GM23338 (cell line): ENCODE data around the gene STOM. TPM values are rescaled to one million over a fixed set of nuclear protein-coding genes. Genes with fewer than 3 reads are reported as not detected.

Experiments
- ATAC-seq: fragments of 200-7000 bp; cut with Tn5 transposase; 3 replicates; pipeline ENCODE4 v1.9.1; 2020
- DNase-seq: peaks from one replicate; pipeline ENCODE4 v3.0.0-alpha.2; 2015; ENCODE audit warnings: low spot score
- H2AFZ ChIP-seq: fragments of 200-600 bp; sonication (generic); 2 replicates; pipeline ENCODE4 v1.8.0; 2016; ENCODE audit warnings: antibody characterized with exemption, mild to moderate bottlenecking, moderate library complexity
- H3F3A ChIP-seq: fragments of 200-600 bp; sonication (generic); replicated peaks from 2 replicates; pipeline ENCODE4 v1.8.0; 2017; ENCODE audit warnings: antibody characterized with exemption, mixed run types, low read depth
- H3K27ac ChIP-seq: fragments of 200-600 bp; sonication (generic); 2 replicates; pipeline ENCODE4 v1.6.1; 2016; ENCODE audit warnings: low read depth
- H3K27me3 ChIP-seq: fragments of 200-600 bp; sonication (generic); 2 replicates; pipeline ENCODE4 v1.8.0; 2016; ENCODE audit warnings: mild to moderate bottlenecking, mixed run types, moderate library complexity; ENCODE audit not compliant: insufficient read depth
- H3K36me3 ChIP-seq: fragments of 200-600 bp; sonication (generic); 2 replicates; pipeline ENCODE4 v1.8.0; 2016; ENCODE audit warnings: mild to moderate bottlenecking; ENCODE audit not compliant: insufficient read depth
- H3K4me1 ChIP-seq: fragments of 200-600 bp; sonication (generic); 2 replicates; pipeline ENCODE4 v1.8.0; 2016; ENCODE audit warnings: mild to moderate bottlenecking, moderate library complexity; ENCODE audit not compliant: insufficient read depth
- H3K4me2 ChIP-seq: fragments of 200-600 bp; sonication (generic); 2 replicates; pipeline ENCODE4 v1.7.1; 2017; ENCODE audit warnings: mixed run types
- H3K4me3 ChIP-seq: fragments of 200-600 bp; sonication (generic); 2 replicates; pipeline ENCODE4 v1.6.1; 2016; ENCODE audit warnings: mixed run types
- H3K79me2 ChIP-seq: fragments of 200-600 bp; sonication (generic); replicated peaks from 2 replicates; pipeline ENCODE4 v1.8.0; 2017; ENCODE audit warnings: mild to moderate bottlenecking; ENCODE audit not compliant: insufficient read depth
- H3K9me2 ChIP-seq: fragments of 200-600 bp; sonication (generic); 2 replicates; pipeline ENCODE4 v1.8.0; 2017; ENCODE audit not compliant: insufficient read depth
- H4K20me1 ChIP-seq: fragments of 200-600 bp; sonication (generic); replicated peaks from 2 replicates; pipeline ENCODE4 v1.8.0; 2017; ENCODE audit warnings: mild to moderate bottlenecking; ENCODE audit not compliant: insufficient read depth
- H3K27ac Mint-ChIP-seq: 2 replicates; pipeline ENCODE4 v1.8.0; 2020; ENCODE audit warnings: inconsistent platforms, mild to moderate bottlenecking, moderate library complexity, mixed read lengths
- H3K27me3 Mint-ChIP-seq: 3 replicates; pipeline ENCODE4 v1.8.0; 2022; ENCODE audit warnings: low read depth, mild to moderate bottlenecking, moderate library complexity, mixed read lengths, inconsistent platforms; ENCODE audit not compliant: insufficient read depth, poor library complexity
- H3K36me3 Mint-ChIP-seq: 3 replicates; pipeline ENCODE4 v1.8.0; 2021; ENCODE audit warnings: low read depth, mild to moderate bottlenecking, inconsistent platforms, moderate library complexity, mixed read lengths
- H3K4me1 Mint-ChIP-seq: 3 replicates; pipeline ENCODE4 v1.8.0; 2020; ENCODE audit warnings: mild to moderate bottlenecking, inconsistent platforms, mixed read lengths
- H3K4me3 Mint-ChIP-seq: 3 replicates; pipeline ENCODE4 v1.8.0; 2021; ENCODE audit warnings: moderate library complexity, mild to moderate bottlenecking, inconsistent platforms, mixed read lengths
- H3K9me3 Mint-ChIP-seq: 3 replicates; pipeline ENCODE4 v1.8.0; 2020; ENCODE audit warnings: moderate library complexity, mild to moderate bottlenecking, inconsistent platforms, mixed read lengths
- CREB1 ChIP-seq: fragments of 250-450 bp; sonication (Bioruptor Pico); IDR thresholded peaks from 2 replicates; pipeline ENCODE4 v1.5.0; 2020; ENCODE audit warnings: low read depth, mild to moderate bottlenecking, moderate library complexity
- EZH2 ChIP-seq: fragments of 200-600 bp; sonication (generic); IDR thresholded peaks from one replicate; pipeline ENCODE4 v1.8.0; 2017; ENCODE audit warnings: antibody characterized with exemption, mild to moderate bottlenecking, low read depth; ENCODE audit not compliant: unreplicated experiment
- NANOG ChIP-seq: IDR thresholded peaks from 2 replicates; pipeline ENCODE4 v1.6.1; 2016; ENCODE audit warnings: antibody characterized with exemption, borderline replicate concordance
- POLR2AphosphoS5 ChIP-seq: IDR thresholded peaks from 2 replicates; pipeline ENCODE4 v1.6.1; 2016; ENCODE audit warnings: antibody characterized with exemption, low read depth
- STAT1 ChIP-seq: IDR thresholded peaks from one replicate; pipeline ENCODE4 v1.6.1; 2016; ENCODE audit warnings: antibody characterized with exemption; ENCODE audit not compliant: unreplicated experiment
- ZNF114 ChIP-seq: fragments of 250-450 bp; sonication (Bioruptor Pico); IDR thresholded peaks from 2 replicates; pipeline ENCODE4 v1.5.0; 2020; ENCODE audit warnings: mild to moderate bottlenecking, moderate library complexity
- polyA plus RNA-seq: library from polyadenylated mRNA; unstranded; fragments of >200 nt; fragmentation: Nextera tagmentation; extraction: Ambion mirVana; gene quantifications from 2 replicates; pipeline ENCODE4 v1.2.1, GENCODE V29; 2016
- total RNA-seq: library from RNA; depleted of rRNA; stranded (reverse); fragments of >200 nt; shearing (Covaris generic); gene quantifications from 2 replicates; pipeline ENCODE4 v1.2.3, GENCODE V29; 2014
- TF ChIP-seq, protein P1 (sequence below): fragments of 250-450 bp; sonication (Bioruptor Pico); IDR thresholded peaks from 2 replicates; pipeline ENCODE4 v1.5.0; 2020; ENCODE audit warnings: mild to moderate bottlenecking, moderate library complexity
- TF ChIP-seq, protein P2 (sequence below): IDR thresholded peaks from 2 replicates; pipeline ENCODE4 v1.6.1; 2016; ENCODE audit warnings: antibody characterized with exemption

STOM gene
- total and polyA plus RNA-seq, 2 experiments from 2014 or later = 29.4 to 51.1 TPM

DNA sequence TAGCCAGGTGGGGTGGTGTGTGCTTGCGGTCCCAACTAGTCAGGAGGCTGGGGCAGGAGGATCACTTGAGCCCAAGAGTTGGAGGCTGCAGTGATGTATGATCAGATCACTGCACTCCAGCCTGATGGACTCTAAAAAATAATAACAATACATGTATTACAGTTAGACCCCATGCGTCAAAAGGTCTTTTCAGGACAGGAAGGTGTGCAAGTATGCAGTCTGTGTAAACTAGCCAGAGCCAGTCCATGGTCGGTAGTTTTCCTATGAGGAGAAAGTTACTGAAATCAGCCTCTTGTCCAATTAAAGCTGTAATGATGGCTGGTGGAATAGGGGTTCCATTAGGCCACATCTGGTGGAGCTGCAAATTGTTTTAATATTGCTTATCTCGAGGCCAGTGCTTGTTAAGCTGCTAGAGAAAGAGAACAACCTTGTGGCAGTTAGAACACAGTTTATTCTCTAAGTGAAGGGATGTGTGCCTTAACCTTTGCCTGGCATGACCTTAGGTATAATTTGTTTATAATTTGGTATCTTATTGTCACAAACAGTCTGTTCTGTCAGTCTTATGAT lies 1.5 kb upstream of the STOM start:
- H3K36me3 ChIP-seq = no peaks in the 10 kb centered on the region
- no peak overlapping the region for H2AFZ ChIP-seq

More for the DNA sequence above, 1.5 kb upstream of the STOM start:
- H3K36me3 Mint-ChIP-seq = peaks cover 5% of the 10 kb centered on the region; the same call in 2 of the 3 replicates
- H3K27ac ChIP-seq = no peak overlapping the region
- H3K9me3 Mint-ChIP-seq = peaks cover 8% of the 10 kb centered on the region
- no peak overlapping the region for H3K4me2 ChIP-seq
- H3K79me2 ChIP-seq = peaks cover 3% of the 10 kb centered on the region; the same call in 1 of the 2 replicates
- peaks cover 22% of the 10 kb centered on the region for H3K4me1 Mint-ChIP-seq
- no peak for DNase-seq
- no peaks in the 10 kb centered on the region for H3K9me2 ChIP-seq
- TF ChIP-seq STAT1 (no peak), POLR2AphosphoS5 (no peak), CREB1 (no peak), ZNF114 (CRISPR knock-in tag) (no peak), NANOG (no peak), EZH2 (no peak)
- TF ChIP-seq, protein P1, sequence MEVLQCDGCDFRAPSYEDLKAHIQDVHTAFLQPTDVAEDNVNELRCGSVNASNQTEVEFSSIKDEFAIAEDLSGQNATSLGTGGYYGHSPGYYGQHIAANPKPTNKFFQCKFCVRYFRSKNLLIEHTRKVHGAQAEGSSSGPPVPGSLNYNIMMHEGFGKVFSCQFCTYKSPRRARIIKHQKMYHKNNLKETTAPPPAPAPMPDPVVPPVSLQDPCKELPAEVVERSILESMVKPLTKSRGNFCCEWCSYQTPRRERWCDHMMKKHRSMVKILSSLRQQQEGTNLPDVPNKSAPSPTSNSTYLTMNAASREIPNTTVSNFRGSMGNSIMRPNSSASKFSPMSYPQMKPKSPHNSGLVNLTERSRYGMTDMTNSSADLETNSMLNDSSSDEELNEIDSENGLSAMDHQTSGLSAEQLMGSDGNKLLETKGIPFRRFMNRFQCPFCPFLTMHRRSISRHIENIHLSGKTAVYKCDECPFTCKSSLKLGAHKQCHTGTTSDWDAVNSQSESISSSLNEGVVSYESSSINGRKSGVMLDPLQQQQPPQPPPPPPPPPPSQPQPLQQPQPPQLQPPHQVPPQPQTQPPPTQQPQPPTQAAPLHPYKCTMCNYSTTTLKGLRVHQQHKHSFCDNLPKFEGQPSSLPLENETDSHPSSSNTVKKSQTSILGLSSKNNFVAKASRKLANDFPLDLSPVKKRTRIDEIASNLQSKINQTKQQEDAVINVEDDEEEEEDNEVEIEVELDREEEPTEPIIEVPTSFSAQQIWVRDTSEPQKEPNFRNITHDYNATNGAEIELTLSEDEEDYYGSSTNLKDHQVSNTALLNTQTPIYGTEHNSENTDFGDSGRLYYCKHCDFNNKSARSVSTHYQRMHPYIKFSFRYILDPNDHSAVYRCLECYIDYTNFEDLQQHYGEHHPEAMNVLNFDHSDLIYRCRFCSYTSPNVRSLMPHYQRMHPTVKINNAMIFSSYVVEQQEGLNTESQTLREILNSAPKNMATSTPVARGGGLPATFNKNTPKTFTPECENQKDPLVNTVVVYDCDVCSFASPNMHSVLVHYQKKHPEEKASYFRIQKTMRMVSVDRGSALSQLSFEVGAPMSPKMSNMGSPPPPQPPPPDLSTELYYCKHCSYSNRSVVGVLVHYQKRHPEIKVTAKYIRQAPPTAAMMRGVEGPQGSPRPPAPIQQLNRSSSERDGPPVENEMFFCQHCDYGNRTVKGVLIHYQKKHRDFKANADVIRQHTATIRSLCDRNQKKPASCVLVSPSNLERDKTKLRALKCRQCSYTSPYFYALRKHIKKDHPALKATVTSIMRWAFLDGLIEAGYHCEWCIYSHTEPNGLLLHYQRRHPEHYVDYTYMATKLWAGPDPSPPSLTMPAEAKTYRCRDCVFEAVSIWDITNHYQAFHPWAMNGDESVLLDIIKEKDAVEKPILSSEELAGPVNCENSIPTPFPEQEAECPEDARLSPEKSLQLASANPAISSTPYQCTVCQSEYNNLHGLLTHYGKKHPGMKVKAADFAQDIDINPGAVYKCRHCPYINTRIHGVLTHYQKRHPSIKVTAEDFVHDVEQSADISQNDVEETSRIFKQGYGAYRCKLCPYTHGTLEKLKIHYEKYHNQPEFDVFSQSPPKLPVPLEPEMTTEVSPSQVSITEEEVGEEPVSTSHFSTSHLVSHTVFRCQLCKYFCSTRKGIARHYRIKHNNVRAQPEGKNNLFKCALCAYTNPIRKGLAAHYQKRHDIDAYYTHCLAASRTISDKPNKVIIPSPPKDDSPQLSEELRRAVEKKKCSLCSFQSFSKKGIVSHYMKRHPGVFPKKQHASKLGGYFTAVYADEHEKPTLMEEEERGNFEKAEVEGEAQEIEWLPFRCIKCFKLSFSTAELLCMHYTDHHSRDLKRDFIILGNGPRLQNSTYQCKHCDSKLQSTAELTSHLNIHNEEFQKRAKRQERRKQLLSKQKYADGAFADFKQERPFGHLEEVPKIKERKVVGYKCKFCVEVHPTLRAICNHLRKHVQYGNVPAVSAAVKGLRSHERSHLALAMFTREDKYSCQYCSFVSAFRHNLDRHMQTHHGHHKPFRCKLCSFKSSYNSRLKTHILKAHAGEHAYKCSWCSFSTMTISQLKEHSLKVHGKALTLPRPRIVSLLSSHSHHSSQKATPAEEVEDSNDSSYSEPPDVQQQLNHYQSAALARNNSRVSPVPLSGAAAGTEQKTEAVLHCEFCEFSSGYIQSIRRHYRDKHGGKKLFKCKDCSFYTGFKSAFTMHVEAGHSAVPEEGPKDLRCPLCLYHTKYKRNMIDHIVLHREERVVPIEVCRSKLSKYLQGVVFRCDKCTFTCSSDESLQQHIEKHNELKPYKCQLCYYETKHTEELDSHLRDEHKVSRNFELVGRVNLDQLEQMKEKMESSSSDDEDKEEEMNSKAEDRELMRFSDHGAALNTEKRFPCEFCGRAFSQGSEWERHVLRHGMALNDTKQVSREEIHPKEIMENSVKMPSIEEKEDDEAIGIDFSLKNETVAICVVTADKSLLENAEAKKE (CRISPR knock-in tag) = no peak
- TF ChIP-seq, protein P2, sequence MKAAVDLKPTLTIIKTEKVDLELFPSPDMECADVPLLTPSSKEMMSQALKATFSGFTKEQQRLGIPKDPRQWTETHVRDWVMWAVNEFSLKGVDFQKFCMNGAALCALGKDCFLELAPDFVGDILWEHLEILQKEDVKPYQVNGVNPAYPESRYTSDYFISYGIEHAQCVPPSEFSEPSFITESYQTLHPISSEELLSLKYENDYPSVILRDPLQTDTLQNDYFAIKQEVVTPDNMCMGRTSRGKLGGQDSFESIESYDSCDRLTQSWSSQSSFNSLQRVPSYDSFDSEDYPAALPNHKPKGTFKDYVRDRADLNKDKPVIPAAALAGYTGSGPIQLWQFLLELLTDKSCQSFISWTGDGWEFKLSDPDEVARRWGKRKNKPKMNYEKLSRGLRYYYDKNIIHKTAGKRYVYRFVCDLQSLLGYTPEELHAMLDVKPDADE = no peak
- no peaks in the 10 kb centered on the region for H3F3A ChIP-seq
- no peak for ATAC-seq
- no peak overlapping the region for H3K27ac Mint-ChIP-seq
- H4K20me1 ChIP-seq = no peaks in the 10 kb centered on the region
- peaks cover 31% of the 10 kb centered on the region for H3K27me3 Mint-ChIP-seq
- no peak overlapping the region for H3K4me3 ChIP-seq
- H3K27me3 ChIP-seq = peaks cover 10% of the 10 kb centered on the region
- no peak overlapping the region for H3K4me3 Mint-ChIP-seq
- peaks cover 16% of the 10 kb centered on the region for H3K4me1 ChIP-seq
